ENCODE measurements around the gene GALNT10.

GRCh38 chr5:154418344-154418820, 227.8 kb downstream of the GALNT10 start:
- TF ChIP-seq NR2C2 (CRISPR knock-in tag; IDR thresholded peaks at IDR 0.05), result no peak
- TF ChIP-seq TEAD4 (CRISPR knock-in tag; IDR thresholded peaks at IDR 0.05), result no peak

Data from WTC11 (cell line).